GM21529 (cell line): ENCODE data around the gene GATB.
"Not testable (repeated sequence)": the region's sequence is repeated elsewhere in the genome, so short reads cannot be mapped to it uniquely, and the experiment has no call there.

ENCODE experiments used
- ATAC-seq: cut with Tn5 transposase; IDR thresholded peaks from one replicate; pipeline ENCODE4 v1.9.1; 2021; ENCODE audit not compliant: unreplicated experiment

The GATB gene

GRCh38 chr4:151785484-151786157, 24.8 kb upstream of the GATB start:
- ATAC-seq = no peak

- no peak for ATAC-seq
Observed at GRCh38 chr4:151784706-151785105, 23.9 kb upstream of the GATB start.

- no peak for ATAC-seq
Observed at GRCh38 chr4:151783867-151784266, 23.1 kb upstream of the GATB start.

- ATAC-seq = no peak
Observed at GRCh38 chr4:151782296-151782695, 21.5 kb upstream of the GATB start.

GRCh38 chr4:151781026-151781425, 20.2 kb upstream of the GATB start:
- ATAC-seq = no peak

- no peak for ATAC-seq
Observed at GRCh38 chr4:151777471-151777870, 16.7 kb upstream of the GATB start.

- no peak for ATAC-seq
Observed at GRCh38 chr4:151774324-151774723, 13.5 kb upstream of the GATB start.

GRCh38 chr4:151772274-151772673, 11.5 kb upstream of the GATB start:
- ATAC-seq = no peak

- no peak for ATAC-seq
Observed at GRCh38 chr4:151771664-151772063, 10.9 kb upstream of the GATB start.

GRCh38 chr4:151770154-151770553, 9.3 kb upstream of the GATB start:
- no peak for ATAC-seq

GRCh38 chr4:151768835-151769234, 8.0 kb upstream of the GATB start:
- no peak for ATAC-seq

GRCh38 chr4:151766691-151767090, 5.9 kb upstream of the GATB start:
- no peak for ATAC-seq

GRCh38 chr4:151760002-151760401, 805 bp downstream of the GATB start:
- ATAC-seq = no peak

GRCh38 chr4:151753056-151753455, 7.8 kb downstream of the GATB start:
- ATAC-seq = no peak

- no peak for ATAC-seq
Observed at GRCh38 chr4:151750156-151750555, 10.7 kb downstream of the GATB start.

- no peak for ATAC-seq
Observed at GRCh38 chr4:151745481-151746231, 15.2 kb downstream of the GATB start.

- ATAC-seq = peak; percentile 56
Observed at GRCh38 chr4:151744614-151745013, 16.2 kb downstream of the GATB start.

- ATAC-seq = no peak
Observed at GRCh38 chr4:151743894-151744293, 16.9 kb downstream of the GATB start.

- ATAC-seq = no peak
Observed at GRCh38 chr4:151743128-151743854, 17.5 kb downstream of the GATB start.

- ATAC-seq = no peak
Observed at GRCh38 chr4:151738720-151739517, 21.9 kb downstream of the GATB start.

GRCh38 chr4:151736852-151737251, 24.0 kb downstream of the GATB start:
- ATAC-seq = not testable (repeated sequence)
